Heart left ventricle (tissue), 13 donors: ENCODE measurements around the gene JSRP1.

Experiments used
- CTCF ChIP-seq, 12 donors: fragments of 200-600 bp; sonication (generic) in 4 of 12; IDR thresholded peaks; one replicate each; pipeline versions ENCODE4 v1.5.0 to v1.8.0; 2018 to 2022; ENCODE audit warnings: antibody characterized with exemption in 12 of 12, mild to moderate bottlenecking in 5 of 12
- POLR2A ChIP-seq, 2 donors: fragments of 450-650 bp; IDR thresholded peaks; one replicate each; pipeline ENCODE4 v1.6.1; 2017; ENCODE audit warnings: antibody characterized with exemption in 2 of 2, mild to moderate bottlenecking in 2 of 2, moderate library complexity in 2 of 2
- donor health status: ischemic (EF 13 %, LVEDD 7.1; RV severe dilation, severe dysfunction).
- donor health status: DM: no; HTN: yes; CAD: no.
- donor health status: DM: no; HTN: no; CAD: no.
- donor health status: ischemic (EF 25% LVEDD 6.9; RV normal size, moderate dysfunction).
- donor health status: ischemic (EF 25% LVEDD 5.7; RV mildly dilated, moderate dysfunction).
- donor health status: ischemic (EF 35%, LVEDD 5.7; RV mildly dilated, moderate dysfunction).
- donor health status: nonischemic (EF 11% LVEDD 7.7; RV severe dilation, severe dysfunction).
- donor health status: DM: yes; HTN: yes; CAD: no.
- donor health status: PGD.
- donor health status: ischemic (EF 29% LVEDD 5.4; RV normal size, mild dysfunction).
- donor health status: nonischemic (EF 23%, LVEDD 6.1; RV moderate dilation, normal function).

GRCh38 chr19:2249880-2250765 lies 6.1 kb downstream of the JSRP1 start:
- TF ChIP-seq POLR2A (IDR thresholded peaks at IDR 0.05) (no peak), CTCF (IDR thresholded peaks at IDR 0.05) (no peak)
